Activated CD4-positive, alpha-beta T cell treated with anti-CD3 and anti-CD28 coated beads, Interleukin-2, amount 50 U/mL, for 24 hours (primary cell): ENCODE results near the gene OR11H12.
"Not testable (repeated sequence)": the region's sequence is repeated elsewhere in the genome, so short reads cannot be mapped to it uniquely, and the experiment has no call there.

ENCODE experiments used
- DNase-seq, 2 donors: peaks; one replicate each; pipeline ENCODE4 v3.0.0-alpha.2; 2020; ENCODE audit warnings: low read depth in 1 of 2, low spot score in 1 of 2

OR11H12 gene, protein sequence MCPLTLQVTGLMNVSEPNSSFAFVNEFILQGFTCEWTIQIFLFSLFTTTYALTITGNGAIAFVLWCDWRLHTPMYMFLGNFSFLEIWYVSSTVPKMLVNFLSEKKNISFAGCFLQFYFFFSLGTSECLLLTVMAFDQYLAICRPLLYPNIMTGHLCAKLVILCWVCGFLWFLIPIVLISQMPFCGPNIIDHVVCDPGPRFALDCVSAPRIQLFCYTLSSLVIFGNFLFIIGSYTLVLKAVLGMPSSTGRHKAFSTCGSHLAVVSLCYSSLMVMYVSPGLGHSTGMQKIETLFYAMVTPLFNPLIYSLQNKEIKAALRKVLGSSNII

DNA sequence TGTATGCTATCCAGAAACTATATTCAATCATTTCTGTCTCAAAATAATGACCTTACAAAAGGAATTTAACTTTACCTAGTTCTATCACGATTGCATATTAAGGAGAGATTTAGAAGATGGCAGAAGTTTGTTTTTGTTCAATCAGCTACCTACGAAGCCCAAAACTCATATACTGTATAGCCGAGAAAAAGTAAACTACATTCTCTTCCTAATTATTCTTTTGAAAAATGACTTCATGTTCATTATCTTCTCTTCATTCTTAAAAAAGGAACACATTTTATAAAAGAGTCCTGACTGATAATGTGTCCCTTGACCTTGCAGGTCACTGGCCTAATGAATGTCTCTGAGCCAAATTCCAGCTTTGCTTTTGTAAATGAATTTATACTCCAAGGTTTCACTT is at the start of gene OR11H12:
OR11H12 (plus strand) TSS at position 301 of the 400 bp plus-strand sequence; CDS start at position 301, 0 bp downstream.
- not testable (repeated sequence) for DNase-seq

DNA sequence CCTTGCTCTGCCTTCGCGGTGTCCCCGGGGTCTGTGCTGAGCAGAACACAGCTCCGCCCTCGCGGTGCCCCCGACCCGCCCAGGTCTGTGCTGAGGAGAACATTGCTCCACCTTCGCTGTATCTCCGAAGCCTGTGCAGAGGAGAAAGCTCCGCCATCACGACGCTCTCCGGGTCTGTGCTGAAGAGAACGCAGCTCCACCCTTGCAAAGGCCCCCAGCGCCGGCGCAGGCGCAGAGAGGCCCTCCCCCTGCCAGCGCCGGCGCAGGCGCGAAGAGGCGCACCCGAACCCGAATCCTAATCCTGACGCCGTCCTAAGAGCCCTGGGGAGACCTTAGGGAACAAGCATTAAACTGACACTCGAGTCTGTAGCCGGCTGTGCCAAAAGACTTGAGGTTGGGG is 18.0 kb upstream of the OR11H12 start:
- not testable (repeated sequence) for DNase-seq

DNA sequence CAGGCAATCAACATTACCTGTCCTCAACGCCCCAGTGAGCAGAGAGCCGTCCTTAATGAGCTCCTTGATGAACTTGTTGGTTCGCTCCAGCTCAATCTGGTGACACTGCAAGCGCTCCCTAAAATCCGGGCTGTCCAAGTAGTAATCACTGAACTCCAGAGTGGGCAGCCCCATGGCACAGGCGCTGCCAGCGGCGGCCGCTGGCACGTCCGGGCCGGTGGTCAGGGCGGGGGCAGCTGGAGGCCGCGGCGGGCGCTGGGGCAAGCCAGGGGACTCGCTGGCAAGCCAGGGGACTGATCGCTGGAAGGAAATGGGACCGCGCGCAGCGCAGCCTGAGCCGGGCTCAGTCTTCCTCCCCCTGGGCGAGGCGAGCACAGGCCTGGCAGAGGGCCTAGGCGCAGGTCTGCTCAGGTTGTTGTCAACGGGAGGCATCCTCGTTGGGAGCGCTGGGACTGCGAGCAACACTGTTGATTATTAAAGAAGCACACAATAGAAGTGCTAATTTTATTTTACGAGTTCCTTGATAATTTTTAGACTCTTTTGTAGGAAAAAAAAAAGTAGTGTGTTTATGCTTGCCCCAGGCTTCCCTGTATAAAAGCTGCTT is 25.8 kb downstream of the OR11H12 start:
- not testable (repeated sequence) for DNase-seq

DNA sequence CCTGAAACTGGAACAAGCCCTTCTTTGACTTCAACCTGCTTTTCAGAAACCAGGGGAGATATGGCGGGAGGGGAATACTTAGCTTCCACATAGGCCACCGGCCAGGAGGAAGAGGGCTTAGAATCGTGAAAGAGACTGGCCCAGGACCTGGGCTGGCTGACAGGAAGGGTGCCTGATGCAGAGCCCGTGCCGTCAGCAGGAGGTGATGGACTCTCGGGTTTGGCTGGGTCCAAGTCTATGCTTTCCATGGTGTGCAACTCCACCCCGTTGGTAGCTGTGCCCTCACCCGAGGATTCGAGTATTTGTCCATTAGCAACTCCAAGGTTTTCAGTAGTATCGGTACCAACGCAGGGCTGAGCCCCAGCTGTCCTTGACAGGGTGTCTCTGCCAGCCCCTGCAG is 35.1 kb downstream of the OR11H12 start:
- DNase-seq = not testable (repeated sequence)

DNA sequence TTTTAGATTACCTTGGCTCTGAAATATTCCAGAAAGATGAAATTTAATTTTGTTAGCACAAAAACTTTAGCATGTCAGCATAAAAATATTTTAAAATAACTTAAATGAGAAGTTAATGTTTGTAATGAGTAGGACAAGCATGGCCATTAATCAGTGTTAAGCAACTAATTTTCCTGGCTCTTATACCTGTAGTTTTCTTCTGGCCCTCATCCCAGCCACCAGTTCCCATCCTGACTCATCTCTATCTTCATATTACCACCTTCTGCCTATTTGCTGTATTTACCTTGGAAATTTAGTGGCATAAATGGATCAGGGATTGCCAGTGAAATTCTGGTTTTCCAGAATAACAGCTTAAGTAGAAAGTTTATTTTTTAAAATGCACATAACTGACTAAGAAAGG is 37.1 kb downstream of the OR11H12 start:
- DNase-seq = not testable (repeated sequence)

DNA sequence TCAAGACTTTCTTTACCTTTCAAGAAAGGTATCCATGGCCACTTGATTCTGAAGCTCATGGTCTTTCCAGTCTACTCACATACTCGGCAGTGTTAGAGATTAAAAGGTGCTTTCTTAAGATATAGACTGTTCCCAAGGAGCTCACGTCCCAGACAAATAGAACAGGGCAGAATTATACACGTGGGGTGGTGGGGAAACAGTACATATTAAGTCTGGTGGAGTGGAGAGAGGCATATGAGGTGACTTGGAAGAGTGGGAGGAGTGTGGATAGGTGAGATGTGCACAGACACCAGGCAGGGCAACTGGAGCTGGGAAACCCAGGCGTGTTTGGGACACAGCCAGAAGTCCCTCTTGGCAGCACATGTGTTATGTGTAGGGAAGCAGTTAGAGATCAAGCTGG is 37.9 kb downstream of the OR11H12 start:
- DNase-seq = not testable (repeated sequence)

DNA sequence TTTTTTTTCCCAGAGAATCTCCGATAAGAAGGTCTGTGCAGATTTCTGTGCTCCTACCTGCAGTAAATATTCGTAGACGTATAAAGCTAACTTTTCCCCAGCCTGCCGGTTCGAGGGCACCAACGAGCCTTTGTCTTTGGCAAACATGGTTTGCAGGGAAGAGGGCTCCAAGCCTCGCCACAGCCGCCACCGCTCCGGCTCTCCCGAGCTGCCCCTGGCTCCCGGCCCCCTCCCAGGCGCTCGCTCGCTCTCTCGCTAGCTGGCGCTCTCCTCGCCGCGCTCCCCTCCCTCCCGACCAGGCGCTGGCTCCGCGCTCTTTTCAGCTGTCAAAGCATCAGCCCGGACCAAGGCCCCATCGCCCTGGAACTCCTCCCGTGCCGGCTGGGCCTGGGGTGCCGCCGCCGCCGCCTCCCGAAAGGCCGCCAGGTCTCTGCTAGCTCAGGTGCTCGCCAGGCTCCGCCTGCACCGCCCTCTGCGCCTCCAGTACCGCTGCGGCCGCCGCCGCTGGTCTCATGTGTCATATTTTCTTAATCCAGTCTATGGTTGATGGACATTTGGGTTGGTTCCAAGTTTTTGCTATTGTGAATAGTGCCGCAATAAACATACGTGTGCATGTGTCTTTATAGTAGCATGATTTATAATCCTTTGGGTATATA is 45.3 kb downstream of the OR11H12 start:
- not testable (repeated sequence) for DNase-seq
